WERI-Rb-1 (cell line): ENCODE results near the gene AFAP1.

Experiments
- DNase-seq: peaks from one replicate; pipeline ENCODE4 v3.0.0-alpha.2; 2020
- H3K27ac ChIP-seq: fragments of 250-450 bp; sonication (Bioruptor Pico); 2 replicates; pipeline ENCODE4 v1.5.1; 2020; ENCODE audit warnings: mild to moderate bottlenecking, moderate library complexity
- H3K27me3 ChIP-seq: fragments of 250-450 bp; sonication (Bioruptor Pico); 2 replicates; pipeline ENCODE4 v1.5.1; 2021; ENCODE audit warnings: mild to moderate bottlenecking, low read depth, moderate library complexity; ENCODE audit not compliant: insufficient read depth, severe bottlenecking
- H3K36me3 ChIP-seq: fragments of 250-450 bp; sonication (Bioruptor Pico); 2 replicates; pipeline ENCODE4 v1.5.1; 2020; ENCODE audit warnings: mild to moderate bottlenecking, moderate library complexity
- H3K4me3 ChIP-seq: 2 replicates; pipeline ENCODE4 v1.5.1; 2011; ENCODE audit warnings: low read depth, mild to moderate bottlenecking, control low read depth, low read length
- H3K9me3 ChIP-seq: fragments of 250-450 bp; sonication (Bioruptor Pico); 2 replicates; pipeline ENCODE4 v1.5.1; 2021; ENCODE audit warnings: mild to moderate bottlenecking, moderate library complexity; ENCODE audit not compliant: severe bottlenecking
- TF ChIP-seq, protein P1 (sequence below): IDR thresholded peaks from 2 replicates; pipeline ENCODE4 v1.5.1; 2011; ENCODE audit warnings: low read depth, mild to moderate bottlenecking, control low read depth, inconsistent platforms, low read length

The AFAP1 gene

DNA sequence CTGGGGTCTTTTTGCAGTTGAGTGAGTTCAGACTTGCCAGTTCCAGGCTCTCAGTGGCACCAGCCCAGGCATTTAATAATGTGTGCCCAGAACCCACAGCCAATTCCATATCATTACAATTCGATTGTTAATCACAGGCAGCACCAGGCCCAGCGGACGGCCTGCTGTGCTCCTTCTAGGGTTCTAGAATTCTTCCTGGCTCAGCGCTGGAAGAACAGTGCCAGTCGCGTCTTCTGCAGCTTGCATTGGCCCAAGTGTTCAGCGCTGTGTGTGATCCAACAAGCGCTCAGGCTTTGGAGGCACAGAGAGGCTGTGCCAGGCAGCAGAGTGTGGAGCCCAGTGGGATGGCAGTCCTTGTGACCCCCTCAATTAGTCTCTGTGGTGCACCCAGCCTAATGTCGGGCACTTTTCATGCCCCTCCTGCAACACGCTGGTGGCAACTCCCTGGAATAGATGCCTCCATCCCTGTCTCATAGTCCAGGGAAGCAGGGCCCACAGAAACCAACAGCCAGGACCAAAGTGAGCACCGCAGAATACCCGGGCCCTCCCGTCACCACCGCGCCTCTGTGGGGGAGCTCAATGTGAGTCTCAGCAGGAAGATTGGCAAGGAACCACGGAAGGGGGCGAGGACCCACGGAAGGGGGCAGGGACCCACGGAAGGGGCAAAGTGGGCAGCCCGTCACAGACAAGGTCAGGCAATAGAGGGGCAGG lies 193.2 kb downstream of the AFAP1 start:
- H3K9me3 ChIP-seq, result no peaks in the 10 kb centered on the region
- H3K36me3 ChIP-seq, result no peaks in the 10 kb centered on the region
- TF ChIP-seq, protein P1, sequence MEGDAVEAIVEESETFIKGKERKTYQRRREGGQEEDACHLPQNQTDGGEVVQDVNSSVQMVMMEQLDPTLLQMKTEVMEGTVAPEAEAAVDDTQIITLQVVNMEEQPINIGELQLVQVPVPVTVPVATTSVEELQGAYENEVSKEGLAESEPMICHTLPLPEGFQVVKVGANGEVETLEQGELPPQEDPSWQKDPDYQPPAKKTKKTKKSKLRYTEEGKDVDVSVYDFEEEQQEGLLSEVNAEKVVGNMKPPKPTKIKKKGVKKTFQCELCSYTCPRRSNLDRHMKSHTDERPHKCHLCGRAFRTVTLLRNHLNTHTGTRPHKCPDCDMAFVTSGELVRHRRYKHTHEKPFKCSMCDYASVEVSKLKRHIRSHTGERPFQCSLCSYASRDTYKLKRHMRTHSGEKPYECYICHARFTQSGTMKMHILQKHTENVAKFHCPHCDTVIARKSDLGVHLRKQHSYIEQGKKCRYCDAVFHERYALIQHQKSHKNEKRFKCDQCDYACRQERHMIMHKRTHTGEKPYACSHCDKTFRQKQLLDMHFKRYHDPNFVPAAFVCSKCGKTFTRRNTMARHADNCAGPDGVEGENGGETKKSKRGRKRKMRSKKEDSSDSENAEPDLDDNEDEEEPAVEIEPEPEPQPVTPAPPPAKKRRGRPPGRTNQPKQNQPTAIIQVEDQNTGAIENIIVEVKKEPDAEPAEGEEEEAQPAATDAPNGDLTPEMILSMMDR, result no peak
- no peak for DNase-seq
- no peak overlapping the region for H3K4me3 ChIP-seq
- no peaks in the 10 kb centered on the region for H3K27me3 ChIP-seq
- H3K27ac ChIP-seq, result no peak overlapping the region

DNA sequence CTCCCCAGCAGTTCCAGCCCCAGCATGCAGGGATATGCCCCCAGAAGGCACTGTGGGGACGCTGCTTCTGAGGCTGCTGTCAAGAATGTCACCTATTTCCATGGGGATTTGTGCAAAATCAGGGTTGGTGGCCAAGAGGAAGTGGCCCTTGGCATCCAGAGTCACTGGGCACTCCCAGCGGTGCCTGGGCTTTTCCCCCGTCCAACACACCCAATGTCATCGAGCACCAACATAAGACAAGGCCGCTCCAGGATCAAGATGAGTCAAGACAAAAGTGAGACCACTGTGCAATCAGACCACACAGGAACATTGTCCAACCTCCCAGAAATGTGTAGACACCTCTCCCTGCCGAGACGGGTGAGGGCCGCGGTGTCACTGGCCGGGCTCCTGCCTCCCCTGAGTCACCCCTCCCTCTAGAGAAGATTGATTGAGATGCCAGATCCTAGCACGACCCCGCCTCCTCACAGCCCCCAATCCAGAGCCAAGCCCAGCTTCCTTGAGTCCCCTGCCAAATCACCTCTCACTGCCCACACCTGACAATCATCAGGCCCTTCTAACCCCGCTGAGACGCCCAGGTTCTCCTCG lies 194.3 kb downstream of the AFAP1 start:
- Histone ChIP-seq H3K27ac (no peak overlapping the region), H3K9me3 (no peaks in the 10 kb centered on the region), H3K27me3 (no peaks in the 10 kb centered on the region), H3K36me3 (peaks cover 7% of the 10 kb centered on the region; the same call in 1 of the 2 replicates), H3K4me3 (no peak overlapping the region)
- TF ChIP-seq, protein P1, result no peak
- no peak for DNase-seq

DNA sequence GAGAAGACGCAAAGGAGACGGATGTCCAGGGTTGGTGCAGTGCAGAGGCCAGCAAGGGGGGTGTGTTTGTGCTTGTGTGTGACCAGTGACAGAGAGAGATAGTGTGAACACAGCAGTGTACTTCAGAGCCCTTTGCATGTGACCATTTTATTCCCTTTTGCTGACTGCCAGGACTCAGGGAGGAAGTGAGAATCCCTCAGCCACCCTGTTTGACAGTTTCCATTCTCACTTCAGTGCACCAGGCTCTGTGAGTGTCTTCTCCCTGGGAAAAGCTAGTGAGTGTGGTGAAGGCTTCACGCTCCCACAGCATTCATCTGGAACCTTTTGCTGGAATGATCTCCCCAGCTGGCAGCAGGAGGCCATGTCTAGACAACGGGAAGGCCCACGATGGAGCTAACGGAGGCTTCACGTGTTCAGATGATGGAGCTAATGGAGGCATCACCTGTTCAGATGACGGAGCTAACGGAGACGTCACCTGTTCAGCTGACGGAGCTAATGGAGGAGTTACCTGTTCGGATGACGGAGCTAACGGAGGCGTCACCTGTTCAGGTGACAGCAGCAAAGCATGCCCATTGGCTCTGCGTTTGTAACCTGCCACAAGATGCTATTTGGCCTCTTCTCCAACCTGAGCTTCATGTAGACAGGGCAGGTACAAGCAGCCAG lies 195.4 kb downstream of the AFAP1 start:
- H3K27ac ChIP-seq, result no peak overlapping the region
- DNase-seq, result no peak
- H3K9me3 ChIP-seq, result no peaks in the 10 kb centered on the region
- no peak overlapping the region for H3K4me3 ChIP-seq
- H3K36me3 ChIP-seq, result peaks cover 13% of the 10 kb centered on the region; the same call in 1 of the 2 replicates
- no peaks in the 10 kb centered on the region for H3K27me3 ChIP-seq
- TF ChIP-seq, protein P1, result no peak

DNA sequence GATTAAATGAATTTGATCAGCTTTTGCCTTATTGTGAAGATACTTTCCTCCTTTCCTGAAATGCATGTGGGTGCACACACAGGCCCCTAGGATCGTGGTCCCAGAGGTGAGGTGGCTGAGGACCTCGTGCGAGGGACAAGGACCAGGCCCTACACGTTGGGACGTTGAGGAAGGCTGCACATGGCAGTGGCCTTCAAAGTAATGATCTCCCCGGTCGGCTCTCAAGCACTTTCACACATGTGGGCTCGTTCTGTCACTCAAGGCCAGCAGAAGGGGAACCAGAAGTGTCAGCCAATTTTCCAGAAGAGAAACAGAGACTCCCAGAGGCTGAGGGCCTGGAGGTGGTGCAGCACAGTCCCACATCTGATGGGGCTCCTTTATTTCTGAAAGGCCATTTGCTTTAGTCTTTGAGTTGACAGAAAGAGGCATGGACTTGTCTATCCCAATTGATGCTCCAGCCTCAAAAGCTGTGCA lies 196.8 kb downstream of the AFAP1 start:
- peaks cover 26% of the 10 kb centered on the region for H3K36me3 ChIP-seq
- TF ChIP-seq, protein P1, result no peak
- no peak overlapping the region for H3K27ac ChIP-seq
- H3K27me3 ChIP-seq, result no peaks in the 10 kb centered on the region
- H3K9me3 ChIP-seq, result no peaks in the 10 kb centered on the region
- DNase-seq, result no peak
- H3K4me3 ChIP-seq, result no peak overlapping the region

DNA sequence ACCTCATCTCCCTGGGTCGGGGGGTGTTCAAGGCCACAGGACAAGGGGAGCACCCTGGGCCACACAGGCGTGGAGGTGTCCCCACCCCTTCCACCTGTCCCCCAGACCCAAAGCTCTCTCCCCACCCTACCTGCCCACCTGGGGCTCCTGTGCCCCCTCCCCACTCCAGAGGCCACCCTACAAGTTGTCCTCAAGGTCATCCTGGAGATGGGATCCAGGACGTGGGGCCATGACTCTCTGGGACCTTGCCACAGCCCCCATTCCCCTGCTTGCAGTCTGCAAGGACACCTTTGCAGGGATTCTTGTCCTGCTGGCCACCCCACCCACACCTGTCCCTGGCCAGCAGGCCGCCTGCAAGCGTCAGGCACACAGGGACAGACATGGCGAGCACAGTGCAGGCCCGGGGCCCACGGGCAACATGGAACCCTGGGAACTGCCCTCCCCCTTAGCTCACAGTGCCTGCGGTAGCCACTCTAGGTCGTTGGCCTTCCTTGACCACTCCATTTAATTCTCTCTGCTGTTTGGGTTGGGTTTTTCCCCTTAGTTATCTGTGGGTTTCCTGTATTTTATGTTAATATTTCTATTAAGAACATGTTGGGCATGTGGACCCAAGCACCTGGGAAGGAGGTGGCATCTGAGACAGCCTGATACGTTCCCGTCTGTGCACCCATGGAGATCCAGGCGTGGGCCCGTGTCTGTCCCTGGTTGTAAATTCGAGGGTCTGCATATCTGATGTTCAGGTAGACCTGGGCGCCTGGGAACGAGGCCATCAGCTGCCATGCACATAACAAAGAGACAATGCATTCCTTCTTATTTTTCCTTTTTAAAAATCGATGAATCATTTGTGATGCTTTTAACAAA lies 197.5 kb downstream of the AFAP1 start:
- TF ChIP-seq, protein P1, result no peak
- Histone ChIP-seq H3K27me3 (no peaks in the 10 kb centered on the region), H3K27ac (no peak overlapping the region), H3K9me3 (no peaks in the 10 kb centered on the region), H3K4me3 (no peak overlapping the region), H3K36me3 (peaks cover 32% of the 10 kb centered on the region)
- no peak for DNase-seq
